Mucosa of gallbladder (tissue), 1 donor: Measurements from ENCODE around the gene SPART. TPM values are rescaled to one million over a fixed set of nuclear protein-coding genes. Genes with fewer than 3 reads are reported as not detected.
"Not testable (repeated sequence)": the region's sequence is repeated elsewhere in the genome, so short reads cannot be mapped to it uniquely, and the experiment has no call there.

Source experiments
- DNase-seq: peaks from one replicate; pipeline ENCODE4 v3.0.0-alpha.2; 2020; ENCODE audit warnings: low spot score
- total RNA-seq: library from RNA; stranded (reverse); gene quantifications from one replicate; pipeline ENCODE4 v1.2.1, GENCODE V29; 2021
- donor health status: DM: no; HTN: no; CAD: no.

The SPART gene
- total RNA-seq, 1 donor from 2014 or later: 86.1 TPM

GRCh38 chr13:36319793-36320192 lies 26.4 kb downstream of the SPART start:
- DNase-seq: not testable (repeated sequence)

GRCh38 chr13:36313047-36313969 lies 32.9 kb downstream of the SPART start:
- no peak for DNase-seq

DNA sequence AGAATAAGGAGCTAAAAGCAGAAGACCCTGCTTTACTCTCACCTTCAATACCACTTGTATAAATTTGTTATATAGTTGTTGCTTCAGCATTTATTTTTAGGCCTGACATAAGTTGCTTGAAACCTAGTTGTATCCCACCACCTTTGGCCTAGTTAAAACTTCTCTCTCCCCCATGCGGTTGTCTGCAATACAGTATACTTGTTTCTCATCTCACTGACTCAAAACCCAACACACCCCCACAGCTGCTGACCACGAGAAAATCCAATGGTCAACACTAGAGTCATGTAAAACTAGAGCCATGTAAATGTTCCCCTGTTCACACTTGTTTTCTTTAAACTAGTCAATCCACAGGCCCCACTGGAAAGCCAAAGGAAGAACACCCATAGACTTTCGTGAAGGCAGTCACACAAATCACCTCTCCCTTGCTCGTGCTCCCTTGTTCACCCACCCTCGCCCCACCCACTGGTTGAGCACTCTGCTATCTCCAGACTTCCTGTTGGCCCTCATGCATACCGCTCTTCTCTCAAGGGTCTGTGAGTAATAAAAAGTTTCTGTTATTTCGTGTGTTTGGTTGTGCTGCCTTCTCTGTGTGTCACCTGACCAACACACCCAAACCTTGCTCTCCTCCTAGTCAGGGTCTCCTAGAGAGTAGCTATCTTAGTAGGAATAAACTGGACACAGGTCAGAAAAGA lies 35.6 kb downstream of the SPART start:
- DNase-seq: no peak

GRCh38 chr13:36302289-36302688 lies 43.9 kb downstream of the SPART start:
- no peak for DNase-seq

- DNase-seq: not testable (repeated sequence)
These were observed 46.7 kb downstream of the SPART start for GRCh38 chr13:36299469-36299868.

DNA sequence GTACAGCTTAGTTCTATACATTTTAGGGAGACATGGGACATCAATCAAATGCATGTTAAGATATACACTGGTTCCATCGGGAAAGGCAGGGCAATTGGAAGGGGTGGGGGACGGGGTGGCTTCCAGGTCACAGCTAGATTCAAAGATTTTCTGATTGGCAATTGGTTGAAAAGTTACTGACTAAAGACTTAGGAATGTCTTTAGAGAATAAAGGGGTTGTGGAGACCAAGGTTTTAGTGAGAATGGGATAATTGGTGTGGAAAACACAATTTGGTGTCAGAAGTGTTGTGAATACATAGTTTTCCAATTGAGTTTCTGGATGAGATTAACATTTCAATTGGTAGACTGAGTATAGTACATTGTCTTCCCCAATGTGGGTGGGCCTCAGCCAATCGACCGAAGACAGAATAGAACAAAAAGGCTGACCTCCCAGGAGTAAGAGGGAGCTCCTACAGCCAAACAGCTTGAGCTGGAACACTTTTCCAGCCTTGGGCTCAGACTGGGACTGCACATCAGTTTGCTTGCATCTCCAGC lies 47.6 kb downstream of the SPART start:
- DNase-seq: no peak

DNA sequence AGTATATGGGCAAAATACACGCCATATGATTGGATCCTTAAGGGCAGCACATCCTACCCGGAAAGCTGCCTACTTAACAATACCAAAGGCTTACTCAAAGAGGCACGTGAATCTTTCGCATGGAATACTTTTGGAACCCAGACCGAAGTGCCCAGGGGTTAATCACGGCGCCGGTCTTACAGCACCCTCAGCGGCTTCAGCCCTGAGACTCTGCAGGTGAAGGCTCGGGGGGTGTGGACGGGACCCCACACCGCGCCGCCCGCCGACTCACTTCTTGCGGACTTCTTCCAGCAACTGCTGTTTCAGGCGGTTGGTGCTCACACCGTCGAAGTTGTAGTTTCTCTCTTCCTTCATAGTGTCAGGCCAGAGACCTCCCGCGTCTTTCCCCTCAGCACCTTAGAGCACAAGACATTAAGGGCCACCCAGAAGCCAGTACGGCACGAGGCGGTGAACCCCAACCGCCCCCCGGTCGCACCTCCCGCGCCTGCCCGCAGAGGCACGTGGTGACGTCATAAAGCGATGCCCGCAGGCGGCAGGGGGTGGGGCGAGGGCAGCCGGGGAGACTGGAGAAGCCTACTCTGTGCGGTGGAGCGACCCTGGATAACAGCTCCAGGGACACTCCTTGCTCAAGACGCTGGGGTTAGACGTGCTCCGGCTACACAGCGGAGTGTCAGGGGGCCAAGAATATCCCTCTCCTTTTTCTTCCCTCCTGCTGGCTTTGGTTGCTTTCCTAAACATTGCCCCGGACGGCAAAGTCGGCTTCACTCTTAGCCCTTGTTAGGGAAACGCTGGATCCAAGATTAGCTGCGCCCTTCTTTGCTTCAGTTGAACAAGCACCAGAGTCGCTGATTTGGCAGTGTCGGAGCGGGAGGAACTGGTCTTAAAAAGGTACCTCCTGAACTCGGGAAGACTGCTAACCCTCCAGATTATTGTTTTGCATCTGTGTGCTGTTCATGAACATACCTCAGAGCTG lies 48.5 kb downstream of the SPART start, which contains the start of gene CCDC169:
TSS of gene CCDC169 (minus strand) at position 449 of the 973 bp plus-strand sequence. CDS start at position 354, 95 bp downstream.
- peak; percentile 54 for DNase-seq

DNA sequence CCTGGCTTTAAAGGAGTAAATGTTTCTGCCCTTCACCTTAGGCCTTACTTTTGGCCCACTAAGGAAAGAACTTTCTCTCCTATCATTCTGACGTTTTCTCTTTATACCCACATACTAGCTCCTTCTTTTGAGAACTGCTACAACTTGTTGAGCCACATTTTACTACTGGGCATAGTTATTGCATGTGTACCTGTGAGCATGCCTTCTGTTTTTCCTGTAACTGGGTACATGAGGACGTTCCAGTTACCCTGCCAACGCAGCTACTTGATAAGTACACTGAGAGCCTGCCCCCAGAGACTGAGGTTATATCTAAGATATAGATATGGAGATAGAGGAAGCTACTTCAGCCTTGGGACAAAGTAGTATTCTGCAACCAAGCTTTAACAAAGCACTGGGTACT lies 52.1 kb downstream of the SPART start:
- no peak for DNase-seq

DNA sequence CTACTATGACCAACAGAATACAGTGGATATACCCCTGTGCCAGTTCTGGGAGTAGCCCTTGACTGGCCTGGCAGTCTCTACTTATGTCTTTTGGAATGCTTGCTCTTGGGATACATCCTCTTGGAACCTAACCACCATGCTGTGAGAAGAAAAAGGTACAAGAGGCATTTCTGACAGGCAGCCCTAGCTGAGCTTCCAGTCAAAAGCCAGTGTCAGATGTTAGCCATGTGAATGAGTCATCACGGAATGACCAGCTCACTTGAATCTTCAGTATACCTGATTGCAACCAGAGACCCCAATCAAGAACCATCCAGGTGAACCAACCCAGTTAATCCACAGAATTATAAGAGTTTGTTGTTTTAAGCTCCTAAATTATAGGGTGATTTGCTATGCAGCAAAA lies 52.7 kb downstream of the SPART start:
- DNase-seq: no peak

DNA sequence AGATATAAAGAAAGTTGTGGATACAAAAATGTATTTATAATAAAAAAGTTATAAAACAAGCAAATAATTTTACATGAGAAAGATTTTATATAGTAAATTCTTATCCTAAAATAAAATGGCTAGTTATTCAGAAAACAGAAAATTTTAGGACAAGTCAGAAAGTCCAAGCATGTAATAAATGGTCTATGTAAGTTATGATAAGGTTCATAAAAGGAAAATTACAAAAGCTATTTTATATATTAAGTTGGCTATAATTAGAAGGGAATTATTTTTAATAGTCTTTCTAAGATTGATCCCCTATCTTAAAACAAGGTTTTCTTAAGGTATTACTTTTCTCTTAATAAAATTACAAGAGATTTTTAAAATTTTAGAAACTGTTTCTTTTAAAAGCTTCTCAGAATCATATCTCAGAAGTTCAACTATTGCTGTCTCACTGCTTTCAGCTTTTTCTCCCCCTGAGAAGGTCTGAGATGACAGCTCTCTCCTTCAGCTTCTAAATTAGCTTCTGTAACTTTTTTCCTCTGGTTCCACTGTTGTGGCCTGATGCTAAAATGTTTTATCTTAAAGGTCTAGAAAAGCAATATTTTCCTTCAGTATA lies 57.3 kb downstream of the SPART start:
- no peak for DNase-seq

- DNase-seq: no peak
These were observed 60.2 kb downstream of the SPART start for GRCh38 chr13:36286006-36286405.

DNA sequence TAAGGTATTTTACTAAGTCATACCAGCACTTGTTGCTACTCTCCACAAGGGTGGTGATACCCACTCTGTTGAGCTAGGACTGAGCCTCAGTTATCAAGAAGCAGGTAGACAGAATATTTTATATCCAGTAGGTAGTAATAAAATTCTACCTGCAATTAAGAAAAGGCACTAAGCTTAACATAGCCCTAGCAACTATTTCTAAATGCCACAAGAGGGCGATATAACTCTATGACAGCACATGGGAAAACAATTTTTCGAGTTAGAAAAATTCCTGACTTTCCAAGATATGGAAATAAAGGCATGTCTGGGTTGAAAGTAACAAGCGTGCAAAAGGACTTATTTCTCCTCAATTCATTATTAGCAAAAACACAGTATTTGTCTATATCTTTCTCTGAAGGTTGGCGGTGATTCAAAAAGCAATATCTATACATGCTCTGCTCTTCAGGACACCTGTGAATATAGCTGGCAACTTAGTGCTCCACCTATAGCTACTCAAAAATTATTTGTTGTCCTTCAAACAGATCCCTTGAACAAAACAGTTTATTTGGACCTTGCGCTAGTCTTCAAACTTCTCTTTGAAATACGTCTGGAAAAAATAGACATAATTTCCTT lies 63.3 kb downstream of the SPART start:
- DNase-seq: no peak

DNA sequence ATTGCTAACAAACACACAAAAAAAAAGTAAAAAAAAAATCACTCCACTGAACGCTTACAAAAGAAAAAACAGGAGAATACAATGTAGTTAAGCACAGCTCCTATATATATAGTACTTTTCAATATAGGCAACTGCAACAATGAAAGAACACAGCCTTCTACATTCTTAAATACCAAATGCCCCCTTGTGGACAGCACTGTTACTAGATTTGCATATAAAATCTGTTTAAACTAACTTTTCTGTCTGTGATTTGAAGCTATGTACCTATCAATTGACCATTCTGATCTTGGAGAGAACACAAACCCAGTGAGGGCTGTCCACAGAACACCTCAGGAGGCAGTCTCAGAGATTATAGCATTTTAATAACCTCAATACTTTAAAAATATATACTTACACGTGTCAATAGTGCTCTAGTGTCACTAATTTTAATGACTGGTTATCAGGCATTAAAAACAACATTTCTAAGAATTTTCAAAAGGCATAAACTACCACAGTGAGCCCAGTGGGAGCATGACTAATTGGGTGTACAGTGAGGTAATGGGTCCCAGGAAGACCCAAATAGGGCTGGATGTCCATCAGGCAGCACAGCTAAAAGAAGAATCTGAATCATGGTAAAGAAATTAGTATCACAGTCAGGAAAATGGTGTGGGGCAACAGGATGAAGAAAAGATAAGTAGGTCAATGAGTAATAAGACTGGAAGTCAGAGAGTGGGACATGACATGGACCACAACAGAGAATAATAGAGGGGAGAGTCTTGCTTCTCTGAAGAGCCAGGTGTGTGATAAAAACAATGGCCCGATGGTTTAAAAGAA lies 70.8 kb downstream of the SPART start:
- no peak for DNase-seq

DNA sequence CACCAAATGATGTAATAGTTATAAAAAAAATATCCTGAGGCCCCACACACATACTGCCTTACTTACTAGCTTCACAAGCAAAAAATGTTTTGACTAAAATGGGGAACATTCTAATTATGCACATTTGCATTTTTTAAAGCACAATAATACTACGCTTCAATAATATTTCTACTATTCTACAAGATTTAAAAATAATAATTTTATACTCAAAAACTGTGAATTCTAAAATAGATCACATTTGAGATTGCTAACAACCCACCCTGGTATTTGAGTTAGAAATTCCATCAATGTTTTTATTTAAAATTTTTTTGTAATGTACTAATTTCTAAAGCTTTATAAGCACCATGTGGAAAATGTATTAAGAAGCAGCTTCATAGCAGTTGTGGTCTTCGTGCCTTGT lies 72.8 kb downstream of the SPART start:
- DNase-seq: no peak

DNA sequence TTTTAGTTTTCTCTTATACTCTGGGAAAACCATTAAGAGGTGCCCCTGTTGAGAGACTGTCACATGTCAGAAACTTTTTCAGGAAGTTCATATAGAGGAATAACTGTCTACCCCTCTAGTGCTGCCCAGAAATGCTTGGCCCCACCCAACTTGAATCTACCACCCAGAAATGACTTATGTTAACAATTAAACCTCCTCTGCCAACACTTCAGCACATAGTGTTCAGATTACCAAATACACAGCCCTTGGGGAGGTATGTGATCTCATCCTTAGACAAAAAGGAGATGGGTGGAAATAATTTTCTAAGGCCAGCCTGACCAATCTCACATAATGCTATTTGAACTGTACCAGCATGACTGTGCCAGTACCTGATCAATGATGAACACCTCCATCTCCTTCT lies 84.2 kb downstream of the SPART start:
- no peak for DNase-seq

DNA sequence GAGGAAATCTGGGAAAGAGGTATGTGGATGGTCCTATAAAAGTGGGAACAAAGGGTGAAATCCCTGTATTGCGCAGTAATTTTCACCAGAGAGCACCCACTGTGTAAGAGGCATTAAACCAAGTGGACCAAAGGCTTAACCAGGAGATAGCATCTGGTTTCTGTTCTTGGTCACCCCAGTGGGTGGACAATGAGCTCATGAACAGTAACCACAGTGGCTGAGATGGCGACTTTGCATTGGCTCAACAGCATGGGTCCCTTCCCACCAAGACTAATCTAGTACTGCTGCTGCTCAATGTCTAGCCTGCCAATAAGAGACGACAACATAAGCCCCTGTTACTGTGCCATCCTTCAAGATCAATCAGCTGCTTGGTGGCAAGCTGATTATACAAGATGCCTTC lies 85.2 kb downstream of the SPART start:
- no peak for DNase-seq

DNA sequence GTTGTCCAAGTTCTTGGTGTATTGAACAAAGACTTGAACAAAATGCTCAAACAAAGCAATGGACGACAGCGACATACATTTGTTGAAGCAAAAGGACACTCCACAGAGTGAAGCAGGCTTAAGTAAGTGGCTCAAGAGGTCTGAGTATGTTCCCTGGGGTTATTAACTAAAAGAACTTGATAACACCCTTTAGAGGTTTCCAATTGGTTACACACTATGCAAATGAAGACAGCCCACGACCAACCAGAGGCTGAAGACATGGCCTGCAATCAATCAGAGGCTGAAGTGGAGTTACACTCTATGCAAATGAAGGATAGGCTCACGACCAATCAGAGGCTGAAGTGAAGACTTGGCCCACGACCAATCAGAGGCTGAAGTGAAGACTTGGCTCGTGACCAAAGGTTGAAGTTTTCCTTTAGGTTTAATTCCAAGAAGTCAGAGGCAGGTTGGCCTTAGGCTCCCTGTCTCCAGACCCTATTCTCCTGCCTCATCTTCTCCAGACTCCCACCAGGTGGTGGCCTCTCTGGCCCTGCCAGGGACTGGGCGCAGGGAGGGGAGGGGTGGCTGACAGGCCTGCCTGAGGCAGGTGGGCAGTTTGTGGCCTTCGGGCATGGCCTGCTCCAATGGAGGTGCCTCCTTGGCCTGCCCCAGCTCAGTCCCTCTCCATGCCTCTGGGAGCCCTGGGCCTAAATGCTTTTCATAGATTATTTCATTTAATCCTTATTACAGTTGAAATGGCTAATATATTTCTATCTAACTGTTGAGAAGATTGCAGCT lies 86.6 kb downstream of the SPART start:
- no peak for DNase-seq

DNA sequence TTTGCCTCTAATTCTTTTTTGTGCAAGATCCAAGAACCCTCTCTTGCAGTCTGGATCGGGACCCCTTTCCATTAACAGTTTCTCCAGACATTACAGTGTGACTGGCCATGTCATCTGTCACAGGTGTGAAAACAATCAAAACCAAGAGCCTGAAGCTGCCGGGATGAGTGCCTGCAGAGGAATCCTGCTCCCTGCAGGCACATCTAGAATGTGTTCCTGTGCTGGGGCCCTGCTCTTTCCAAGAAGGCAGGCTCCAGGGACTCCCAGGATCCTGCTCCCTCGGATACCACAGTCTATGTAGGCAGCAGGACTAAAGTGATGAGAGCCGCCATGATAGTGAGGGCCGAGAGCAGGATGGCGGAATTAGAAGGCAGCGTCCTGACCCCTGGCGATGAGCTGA lies 87.4 kb downstream of the SPART start:
- DNase-seq: no peak
